ENCODE data around the gene TUBAL3.

DNA sequence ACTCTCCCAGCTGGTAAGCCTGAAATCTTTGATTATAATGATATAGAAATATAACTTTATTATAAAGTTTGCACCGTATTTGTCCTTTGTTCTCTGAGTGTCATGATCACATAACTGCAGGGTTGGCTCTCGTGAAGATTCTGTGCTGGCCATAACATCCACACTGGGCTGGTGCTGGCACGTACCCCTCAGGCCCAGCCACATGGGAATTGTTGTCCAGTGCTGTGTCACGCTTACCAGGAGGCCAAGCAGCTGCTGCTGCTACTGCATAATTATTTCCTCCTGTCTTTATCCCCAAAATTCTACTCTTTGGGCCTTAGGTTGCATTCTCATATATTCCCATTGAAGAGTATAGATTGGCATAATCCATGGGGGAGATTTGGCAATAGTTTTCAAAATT lies 60.6 kb downstream of the TUBAL3 start:
- TF ChIP-seq, protein P1, sequence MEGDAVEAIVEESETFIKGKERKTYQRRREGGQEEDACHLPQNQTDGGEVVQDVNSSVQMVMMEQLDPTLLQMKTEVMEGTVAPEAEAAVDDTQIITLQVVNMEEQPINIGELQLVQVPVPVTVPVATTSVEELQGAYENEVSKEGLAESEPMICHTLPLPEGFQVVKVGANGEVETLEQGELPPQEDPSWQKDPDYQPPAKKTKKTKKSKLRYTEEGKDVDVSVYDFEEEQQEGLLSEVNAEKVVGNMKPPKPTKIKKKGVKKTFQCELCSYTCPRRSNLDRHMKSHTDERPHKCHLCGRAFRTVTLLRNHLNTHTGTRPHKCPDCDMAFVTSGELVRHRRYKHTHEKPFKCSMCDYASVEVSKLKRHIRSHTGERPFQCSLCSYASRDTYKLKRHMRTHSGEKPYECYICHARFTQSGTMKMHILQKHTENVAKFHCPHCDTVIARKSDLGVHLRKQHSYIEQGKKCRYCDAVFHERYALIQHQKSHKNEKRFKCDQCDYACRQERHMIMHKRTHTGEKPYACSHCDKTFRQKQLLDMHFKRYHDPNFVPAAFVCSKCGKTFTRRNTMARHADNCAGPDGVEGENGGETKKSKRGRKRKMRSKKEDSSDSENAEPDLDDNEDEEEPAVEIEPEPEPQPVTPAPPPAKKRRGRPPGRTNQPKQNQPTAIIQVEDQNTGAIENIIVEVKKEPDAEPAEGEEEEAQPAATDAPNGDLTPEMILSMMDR (IDR thresholded peaks at IDR 0.05), result no peak
- no peak for TF ChIP-seq POLR2A (IDR thresholded peaks at IDR 0.05)

Data from suprapubic skin (tissue), 3 donors.